Measurements from ENCODE around the gene NME9. TPM values are rescaled to one million over a fixed set of nuclear protein-coding genes. Genes with fewer than 3 reads are reported as not detected.
A peak's percentile ranks its signal among the peaks of the same experiment; 100 is the strongest.

NME9 gene
- total RNA-seq, 1 donor from 2014 or later, result 0.72 TPM

GRCh38 chr3:138332472-138333073 is 2.9 kb upstream of the NME9 start:
- peak; percentile 48 for DNase-seq

GRCh38 chr3:138331143-138331894 is 1.7 kb upstream of the NME9 start:
- DNase-seq, result peak; percentile 53

GRCh38 chr3:138329984-138330293 is 288 bp upstream of the NME9 start:
- no peak for DNase-seq

GRCh38 chr3:138328341-138328740 is 1.3 kb downstream of the NME9 start:
- no peak for DNase-seq

GRCh38 chr3:138327831-138328230 is 1.8 kb downstream of the NME9 start:
- no peak for DNase-seq

- no peak for DNase-seq
Observed at GRCh38 chr3:138326866-138327595, 2.6 kb downstream of the NME9 start.

- no peak for DNase-seq
Observed at GRCh38 chr3:138325990-138326389, 3.7 kb downstream of the NME9 start.

GRCh38 chr3:138323971-138324370 is 5.7 kb downstream of the NME9 start:
- no peak for DNase-seq

GRCh38 chr3:138317687-138318086 is 12.0 kb downstream of the NME9 start:
- no peak for DNase-seq

GRCh38 chr3:138314751-138315150 is 14.9 kb downstream of the NME9 start:
- no peak for DNase-seq

- DNase-seq, result no peak
Observed at GRCh38 chr3:138310494-138310893, 19.2 kb downstream of the NME9 start.

GRCh38 chr3:138308783-138309182 is 20.9 kb downstream of the NME9 start:
- DNase-seq, result no peak

GRCh38 chr3:138307899-138308298 is 21.8 kb downstream of the NME9 start:
- no peak for DNase-seq

- peak; percentile 8 for DNase-seq
Observed at GRCh38 chr3:138303474-138303873, 26.2 kb downstream of the NME9 start.

- DNase-seq, result no peak
Observed at GRCh38 chr3:138300647-138301046, 29.0 kb downstream of the NME9 start.

GRCh38 chr3:138297876-138298275 is 31.8 kb downstream of the NME9 start:
- DNase-seq, result no peak

- no peak for DNase-seq
Observed at GRCh38 chr3:138297059-138297607, 32.5 kb downstream of the NME9 start.

- DNase-seq, result no peak
Observed at GRCh38 chr3:138296639-138297038, 33.0 kb downstream of the NME9 start.

GRCh38 chr3:138289701-138290100 is 40.0 kb downstream of the NME9 start:
- no peak for DNase-seq

GRCh38 chr3:138289260-138289659 is 40.4 kb downstream of the NME9 start:
- DNase-seq, result no peak

GRCh38 chr3:138284957-138285477 is 44.6 kb downstream of the NME9 start:
- no peak for DNase-seq

GRCh38 chr3:138284079-138284478 is 45.6 kb downstream of the NME9 start:
- no peak for DNase-seq

GRCh38 chr3:138282836-138283235 is 46.8 kb downstream of the NME9 start:
- DNase-seq, result no peak

Data from tongue (tissue), 2 donors.